WTC11 (cell line): Measurements from ENCODE around the gene SCML1.
"Not testable (repeated sequence)": the region's sequence is repeated elsewhere in the genome, so short reads cannot be mapped to it uniquely, and the experiment has no call there.

Source experiments
- CBFB ChIP-seq: sonication (generic); formaldehyde crosslinking; IDR thresholded peaks from 2 replicates; pipeline ENCODE4 v1.8.1; 2022; ENCODE audit warnings: mild to moderate bottlenecking, low read depth, missing genetic modification reagents
- CREB1 ChIP-seq: sonication (generic); formaldehyde crosslinking; IDR thresholded peaks from 2 replicates; pipeline ENCODE4 v1.8.0; 2023; ENCODE audit warnings: mild to moderate bottlenecking, missing genetic modification reagents
- CTCF ChIP-seq: fragments of 200-600 bp; IDR thresholded peaks from 2 replicates; pipeline ENCODE4 v1.8.0; 2022; ENCODE audit warnings: antibody characterized with exemption
- FOXP4 ChIP-seq: sonication (generic); formaldehyde crosslinking; IDR thresholded peaks from 2 replicates; pipeline ENCODE4 v1.8.0; 2022; ENCODE audit warnings: mild to moderate bottlenecking, missing genetic modification reagents
- GTF2I ChIP-seq: fragments of 250-450 bp; sonication (Bioruptor Pico); conservative IDR thresholded peaks from 2 replicates; pipeline ENCODE4 v1.4.0; 2021; ENCODE audit warnings: mild to moderate bottlenecking
- MLX ChIP-seq: sonication (generic); formaldehyde crosslinking; IDR thresholded peaks from 2 replicates; pipeline ENCODE4 v1.8.1; 2023; ENCODE audit warnings: mild to moderate bottlenecking, missing genetic modification reagents, moderate library complexity
- MXD4 ChIP-seq: fragments of 250-450 bp; sonication (Bioruptor Pico); IDR thresholded peaks from 2 replicates; pipeline ENCODE4 v1.8.0; 2021; ENCODE audit warnings: mild to moderate bottlenecking, moderate library complexity, borderline replicate concordance
- NR3C1 ChIP-seq: sonication (generic); formaldehyde crosslinking; conservative IDR thresholded peaks from 2 replicates; pipeline ENCODE4 v1.8.1; 2023; ENCODE audit warnings: low read depth, mild to moderate bottlenecking, missing genetic modification reagents
- PRDM15 ChIP-seq: sonication (generic); formaldehyde crosslinking; IDR thresholded peaks from 2 replicates; pipeline ENCODE4 v1.8.0; 2022; ENCODE audit warnings: missing genetic modification reagents
- STAT6 ChIP-seq: sonication (generic); formaldehyde crosslinking; conservative IDR thresholded peaks from 2 replicates; pipeline ENCODE4 v1.8.1; 2023; ENCODE audit warnings: mild to moderate bottlenecking, low read depth, missing genetic modification reagents, moderate library complexity
- ZNF423 ChIP-seq: fragments of 250-450 bp; sonication (Bioruptor Pico); IDR thresholded peaks from 2 replicates; pipeline ENCODE4 v2.1.2; 2022; ENCODE audit warnings: mild to moderate bottlenecking, moderate library complexity

GRCh38 chrX:17786554-17787347 lies 49.5 kb downstream of the SCML1 start:
- TF ChIP-seq NR3C1 (CRISPR knock-in tag); CTCF; GTF2I (CRISPR knock-in tag); CBFB (CRISPR knock-in tag); PRDM15 (CRISPR knock-in tag); FOXP4 (CRISPR knock-in tag); MLX (CRISPR knock-in tag); ZNF423 (CRISPR knock-in tag); MXD4 (CRISPR knock-in tag); STAT6 (CRISPR knock-in tag); CREB1: not testable (repeated sequence)
